Activated CD8-positive, alpha-beta memory T cell treated with anti-CD3 and anti-CD28 coated beads for 4 hours (primary cell): ENCODE results near the gene LTBP2.
"Not testable (repeated sequence)": the region's sequence is repeated elsewhere in the genome, so short reads cannot be mapped to it uniquely, and the experiment has no call there.

Source experiments
- DNase-seq, 2 donors: peaks; one replicate each; pipeline ENCODE4 v3.0.0-alpha.2; 2020; ENCODE audit warnings: low read depth in 2 of 2

Gene LTBP2

DNA sequence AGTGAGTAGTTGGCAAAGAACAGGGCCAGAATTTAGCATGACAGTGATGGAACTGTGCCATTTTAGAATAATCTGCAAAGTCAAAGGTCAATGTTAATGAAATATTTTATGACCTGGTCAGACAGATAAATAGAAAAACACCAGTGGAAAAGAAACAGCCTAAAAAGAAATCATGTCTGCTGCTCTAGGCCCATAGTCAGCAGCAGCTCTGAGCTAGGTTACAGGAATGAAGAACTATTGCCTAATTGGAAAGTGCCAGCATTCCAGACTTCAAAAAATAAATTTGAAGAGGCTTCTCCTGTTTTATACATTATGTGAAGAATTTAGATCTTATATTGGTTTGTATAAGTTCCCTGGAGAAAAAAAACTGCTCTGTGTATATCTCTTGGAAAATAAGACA lies 128.7 kb downstream of the LTBP2 start:
- no peak for DNase-seq

DNA sequence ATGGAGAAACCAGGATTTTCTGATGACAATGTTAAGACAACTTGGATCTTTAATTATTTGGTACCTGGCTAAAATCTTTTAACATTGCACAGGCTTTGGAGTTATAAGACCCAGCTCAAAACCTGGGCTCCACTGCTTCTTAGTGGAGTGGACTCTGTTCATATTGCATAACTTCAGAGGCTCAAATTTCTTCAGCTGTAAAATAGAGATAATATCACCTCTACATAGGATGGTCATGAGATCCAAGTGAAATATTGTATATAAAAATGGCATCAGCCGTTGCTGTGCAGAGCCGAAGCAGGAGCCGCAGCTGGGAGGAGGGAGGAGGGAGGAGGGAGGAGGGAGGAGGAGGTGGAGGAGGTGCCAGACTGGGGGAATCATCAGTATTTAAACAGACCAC lies 129.5 kb downstream of the LTBP2 start:
- DNase-seq, result no peak

DNA sequence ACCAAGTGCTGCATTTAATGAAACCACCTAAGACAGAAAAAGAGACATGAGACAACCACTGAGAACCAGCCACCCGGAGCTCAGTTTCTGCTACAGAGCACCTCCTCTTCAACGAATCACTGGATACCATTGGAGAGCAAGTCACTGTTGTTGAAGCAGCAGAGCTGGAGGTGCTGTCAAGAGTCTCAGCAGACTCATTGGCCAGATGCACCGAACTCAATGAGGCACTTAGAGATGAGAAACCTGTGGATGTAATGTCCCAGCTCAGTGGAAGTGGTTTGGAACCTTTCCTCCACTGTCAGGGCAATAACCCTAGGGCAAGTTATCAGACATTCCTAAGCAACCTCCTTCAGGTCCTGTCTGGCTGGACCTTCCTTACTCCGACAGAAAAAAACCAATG lies 132.0 kb downstream of the LTBP2 start:
- DNase-seq, result no peak

DNA sequence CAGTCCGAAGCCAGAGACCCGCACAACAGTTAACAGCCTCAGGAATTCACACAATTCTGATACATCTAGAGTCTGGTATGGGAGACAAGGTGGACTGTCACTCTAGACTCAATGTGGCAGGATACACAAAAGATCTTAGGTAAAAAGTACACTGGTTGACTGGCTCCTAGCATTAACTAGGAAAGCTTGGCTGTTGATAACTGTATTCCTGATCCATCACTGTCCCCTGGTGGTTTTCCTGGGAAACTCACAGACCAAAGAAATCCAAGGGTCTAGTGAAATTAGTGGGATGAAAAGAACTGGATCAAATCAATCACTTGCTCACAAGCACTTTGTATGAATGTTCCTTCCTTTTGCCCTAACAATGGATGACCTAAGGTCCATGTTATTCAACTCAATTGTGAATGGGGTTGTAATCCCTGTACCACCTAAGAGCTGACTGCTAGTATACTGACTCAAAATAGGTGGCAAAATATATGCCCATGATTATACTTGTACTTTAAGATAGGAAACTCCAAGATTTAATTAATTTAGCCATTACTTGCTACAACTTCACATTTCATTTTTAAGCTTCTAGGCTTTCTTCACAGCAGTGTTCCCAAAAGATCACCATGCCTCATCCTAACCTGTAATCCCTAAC lies 132.9 kb downstream of the LTBP2 start:
- DNase-seq, result no peak

DNA sequence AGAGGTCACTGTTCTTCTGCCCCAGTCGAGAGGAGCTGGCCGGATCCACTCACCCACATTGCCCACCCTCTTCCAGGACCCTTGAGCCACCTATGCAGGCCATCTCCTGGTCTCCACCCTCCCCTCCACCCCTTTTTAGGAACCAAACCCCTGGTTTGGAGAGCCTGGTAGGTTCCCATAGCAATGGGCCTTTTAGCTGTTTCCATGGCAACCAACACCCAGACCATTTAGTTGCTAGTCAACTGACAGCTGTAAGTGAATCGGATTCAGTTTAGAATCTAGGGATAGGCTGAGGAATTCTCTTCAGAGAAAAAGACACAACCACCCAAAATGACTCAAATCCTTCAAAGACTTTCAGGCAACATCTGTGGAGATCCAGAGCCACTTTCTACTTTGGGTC lies 135.4 kb downstream of the LTBP2 start:
- DNase-seq, result no peak

DNA sequence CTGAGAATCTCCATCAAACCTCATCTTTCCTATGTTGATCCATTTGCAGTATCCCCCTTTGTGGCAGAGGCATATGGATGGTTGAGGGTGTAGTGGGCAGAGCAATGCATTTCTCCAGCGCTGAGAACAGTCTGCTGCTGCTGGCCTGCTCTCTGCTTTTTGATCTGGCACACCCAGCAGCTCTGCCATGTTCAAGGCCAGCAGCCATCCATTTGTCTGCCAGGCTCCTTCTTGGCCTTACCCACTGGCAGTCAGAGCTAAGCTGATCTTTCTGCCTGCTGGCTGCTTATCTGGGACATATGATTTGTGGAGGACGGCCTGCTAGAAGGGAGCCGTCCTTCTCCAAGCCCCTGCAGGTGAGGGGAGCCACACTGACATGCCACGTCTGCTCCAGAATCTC lies 135.9 kb downstream of the LTBP2 start:
- no peak for DNase-seq

DNA sequence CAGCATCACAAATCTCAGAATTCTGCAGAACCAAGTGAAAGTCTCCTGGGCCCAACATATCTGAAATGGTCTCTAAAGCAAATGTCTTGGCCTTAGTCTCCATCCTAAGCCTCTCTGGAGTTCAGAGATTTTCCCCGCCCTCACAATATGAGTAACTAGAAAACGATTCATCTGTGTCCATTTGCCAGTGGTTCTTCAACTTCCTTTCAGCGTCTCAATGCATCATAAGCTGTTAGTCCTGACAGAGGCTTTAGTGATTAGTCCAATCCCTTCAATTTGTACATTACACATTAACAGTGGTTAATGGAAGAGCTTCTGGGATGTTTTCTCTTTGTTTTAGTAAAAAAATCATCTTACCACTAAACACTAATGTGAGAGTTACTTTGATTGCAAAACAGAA lies 136.4 kb downstream of the LTBP2 start:
- no peak for DNase-seq

DNA sequence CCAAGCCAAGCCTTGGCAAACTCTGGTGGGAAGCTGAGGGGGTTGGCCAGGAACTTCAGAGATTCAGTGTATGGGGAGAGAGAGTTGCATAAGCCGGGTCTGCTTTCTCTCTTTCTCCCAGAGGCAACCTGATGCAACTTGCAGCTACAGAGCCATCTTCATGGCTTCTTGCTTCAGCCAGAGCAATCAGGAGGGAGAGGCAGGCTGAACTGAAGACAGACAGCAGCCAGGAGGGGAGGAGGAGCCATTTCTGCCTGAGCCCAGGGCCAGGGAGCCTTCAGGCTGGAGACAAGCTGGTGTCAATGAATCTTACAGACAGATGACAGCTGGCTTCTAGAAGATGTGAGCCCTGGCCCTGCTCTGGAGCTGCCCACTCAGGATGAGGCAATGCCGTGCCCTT lies 137.7 kb downstream of the LTBP2 start:
- no peak for DNase-seq

DNA sequence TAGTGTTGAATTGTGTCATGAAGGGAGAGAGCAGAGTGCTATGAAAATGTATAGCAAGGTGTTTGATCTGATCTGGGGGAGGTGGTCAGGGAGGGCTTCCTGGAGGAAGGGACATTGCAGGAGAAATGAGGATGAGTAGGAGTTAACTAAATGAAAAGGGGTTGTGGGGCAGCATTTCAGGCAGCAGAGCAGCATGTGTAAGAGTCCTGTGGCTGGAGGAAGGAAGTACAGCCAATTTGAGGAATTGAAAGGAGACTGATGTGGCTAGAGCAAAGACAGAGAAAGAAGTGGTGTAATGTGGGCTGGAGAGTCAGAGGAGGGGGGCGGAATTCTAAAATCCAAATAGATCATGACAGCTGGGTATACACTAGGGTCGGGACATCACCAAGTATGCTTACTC lies 139.4 kb downstream of the LTBP2 start:
- no peak for DNase-seq

DNA sequence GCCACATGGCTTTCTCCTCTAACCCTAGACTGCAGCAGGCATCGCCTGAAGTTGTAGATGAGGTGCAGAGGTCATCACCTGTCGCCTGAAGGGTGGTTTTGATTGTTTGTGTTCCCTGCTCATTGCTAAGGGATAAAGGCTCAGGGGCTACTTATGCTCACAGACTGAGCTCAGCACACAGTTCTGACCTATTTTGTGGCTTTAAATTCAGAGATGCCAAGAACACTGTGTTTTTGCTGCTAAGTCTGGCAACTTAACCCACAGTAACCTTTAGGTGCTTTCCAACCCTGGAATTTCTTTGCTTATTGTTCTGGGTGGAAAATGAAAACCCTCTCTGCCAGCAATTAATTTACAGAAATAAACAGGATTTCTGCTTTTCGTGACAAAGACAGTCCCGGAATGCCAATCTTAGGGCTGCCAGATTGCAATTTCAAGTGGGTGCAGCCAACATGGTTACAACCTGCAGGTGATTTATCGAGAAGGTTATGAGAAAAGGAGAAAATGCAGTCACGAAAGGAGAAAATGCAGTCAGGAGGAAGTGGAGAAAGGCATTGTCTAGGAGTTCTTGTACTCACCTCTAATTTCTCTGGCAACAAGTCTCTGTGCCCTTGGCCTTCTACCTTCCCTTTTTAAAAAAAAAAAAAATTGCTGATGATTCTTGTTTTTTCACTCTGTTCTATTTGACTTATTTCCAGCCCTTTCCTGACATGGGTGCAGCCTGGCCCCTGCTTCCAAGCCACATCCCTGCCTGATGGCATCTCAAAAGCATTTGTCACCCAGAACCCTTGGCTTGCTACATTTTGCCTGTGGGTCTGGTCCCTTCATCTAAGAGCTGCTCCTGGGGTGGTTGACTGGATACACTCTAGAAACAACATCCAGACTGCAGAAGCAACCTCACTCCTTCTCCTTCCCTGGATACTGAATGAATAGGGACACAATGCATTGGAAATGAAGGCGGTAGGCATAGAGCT lies 142.2 kb downstream of the LTBP2 start:
- DNase-seq, result no peak

DNA sequence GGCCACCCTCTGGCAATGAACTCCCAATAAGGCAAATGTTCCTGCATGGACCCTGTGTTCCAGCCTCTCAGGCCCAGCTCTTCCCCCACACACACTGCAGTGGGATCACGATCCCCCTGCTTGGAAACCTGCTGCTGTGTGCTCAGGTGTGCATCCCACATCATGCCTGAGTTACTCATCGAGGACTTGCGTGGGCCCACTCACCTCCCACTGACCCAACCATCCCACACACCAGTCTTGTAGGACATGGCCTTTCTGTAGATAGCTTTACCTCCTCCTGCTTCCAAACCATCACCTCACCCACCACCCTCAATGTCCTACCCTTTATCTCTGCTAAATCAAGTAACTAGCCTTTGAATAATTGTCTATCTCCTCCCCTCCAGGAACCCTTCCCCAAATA lies 143.5 kb downstream of the LTBP2 start:
- DNase-seq, result no peak

DNA sequence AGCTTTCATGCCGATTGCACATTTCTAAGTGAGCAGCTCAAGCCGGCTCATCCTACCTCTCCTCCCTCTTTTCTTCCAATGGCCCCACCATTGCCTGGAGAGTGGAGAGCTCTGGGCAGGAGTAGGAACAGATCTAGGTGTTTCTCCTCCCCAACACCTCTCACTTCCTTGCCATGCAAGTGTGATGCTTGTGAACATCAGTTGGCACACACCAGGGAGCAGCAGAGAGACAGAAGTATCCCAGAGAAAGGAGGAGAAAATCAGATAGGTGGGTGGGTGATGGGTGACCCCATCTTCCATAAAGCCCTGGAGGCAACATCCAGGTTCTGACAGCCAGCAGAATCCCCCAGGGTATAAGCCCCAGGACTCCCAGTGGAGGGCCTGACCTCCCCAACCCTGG lies 146.7 kb downstream of the LTBP2 start:
- no peak for DNase-seq

DNA sequence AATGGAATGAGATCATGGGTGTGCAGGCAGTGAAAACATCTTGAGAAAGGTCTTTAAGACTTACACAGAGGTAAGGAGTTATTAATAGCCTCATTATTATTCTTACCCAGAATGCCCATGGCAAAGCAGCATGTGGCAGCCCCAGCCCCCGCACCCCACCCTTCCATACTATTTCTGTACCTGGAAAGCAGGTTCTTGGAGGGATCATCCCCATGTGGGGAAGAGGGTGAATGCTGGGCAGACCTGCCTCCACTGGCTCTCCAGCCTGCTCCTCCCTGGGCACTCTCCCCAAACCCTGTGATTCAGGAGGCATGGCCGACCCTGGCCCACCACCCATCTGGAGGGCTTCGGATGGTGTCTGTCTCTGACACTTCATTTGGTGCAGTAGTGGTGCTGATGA lies 147.3 kb downstream of the LTBP2 start:
- no peak for DNase-seq

DNA sequence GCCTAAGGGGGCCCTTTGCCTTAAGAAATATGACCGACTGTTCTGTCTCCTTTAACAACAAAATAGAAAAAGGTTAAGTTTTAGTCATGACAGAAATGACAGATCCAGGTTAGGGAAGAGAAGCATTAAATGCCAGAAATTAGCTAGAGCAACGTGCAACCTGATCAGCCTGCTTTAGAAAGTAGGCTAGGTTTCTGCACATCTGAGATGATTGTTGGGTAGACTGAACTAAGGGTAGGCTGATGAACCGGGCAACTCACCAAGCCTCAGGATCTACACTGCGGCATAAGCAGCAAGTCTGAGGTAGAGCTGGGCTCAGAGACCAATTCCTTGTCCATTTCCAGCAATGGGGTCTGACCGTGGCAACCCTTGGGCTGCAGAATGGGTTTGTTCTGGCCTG lies 148.3 kb downstream of the LTBP2 start:
- DNase-seq, result no peak

DNA sequence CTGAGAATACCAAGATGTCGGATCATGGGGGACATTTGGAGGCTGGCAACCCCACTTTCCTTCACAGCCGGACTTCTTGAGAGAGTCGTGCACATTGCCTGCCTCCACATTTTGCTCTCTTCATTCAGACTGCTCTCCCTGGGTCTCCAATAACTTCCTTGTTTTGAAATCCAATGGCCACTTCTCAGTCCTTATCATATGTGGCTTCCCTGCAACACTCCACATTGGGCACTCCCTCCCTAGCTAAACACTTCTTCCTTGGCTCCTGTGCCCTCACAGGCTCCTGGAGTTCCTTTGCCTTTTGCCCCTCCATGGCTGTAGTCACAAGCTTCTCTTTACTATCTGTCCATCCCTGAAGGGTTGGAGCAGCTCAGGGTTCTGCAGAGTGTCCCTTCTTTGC lies 149.0 kb downstream of the LTBP2 start:
- DNase-seq, result no peak

DNA sequence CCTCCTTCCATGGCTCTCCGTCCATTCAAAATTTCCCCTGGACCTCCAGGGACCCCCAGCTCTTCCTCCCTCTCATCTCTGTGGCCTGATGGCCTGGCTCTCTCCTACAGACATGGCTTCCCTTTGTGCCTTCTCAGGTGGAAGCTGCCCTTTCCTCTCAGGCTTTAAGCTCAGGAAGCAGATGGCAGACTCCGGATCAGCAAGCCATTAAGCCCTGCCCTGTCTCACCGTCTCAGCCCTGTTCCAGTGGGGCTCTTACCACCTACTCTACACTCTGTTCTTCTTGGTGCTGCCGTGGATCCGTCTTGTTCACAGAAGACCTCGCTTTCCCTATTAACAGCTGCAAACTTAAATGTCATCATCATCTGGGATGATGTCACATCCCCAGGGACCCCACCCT lies 152.1 kb downstream of the LTBP2 start:
- no peak for DNase-seq

DNA sequence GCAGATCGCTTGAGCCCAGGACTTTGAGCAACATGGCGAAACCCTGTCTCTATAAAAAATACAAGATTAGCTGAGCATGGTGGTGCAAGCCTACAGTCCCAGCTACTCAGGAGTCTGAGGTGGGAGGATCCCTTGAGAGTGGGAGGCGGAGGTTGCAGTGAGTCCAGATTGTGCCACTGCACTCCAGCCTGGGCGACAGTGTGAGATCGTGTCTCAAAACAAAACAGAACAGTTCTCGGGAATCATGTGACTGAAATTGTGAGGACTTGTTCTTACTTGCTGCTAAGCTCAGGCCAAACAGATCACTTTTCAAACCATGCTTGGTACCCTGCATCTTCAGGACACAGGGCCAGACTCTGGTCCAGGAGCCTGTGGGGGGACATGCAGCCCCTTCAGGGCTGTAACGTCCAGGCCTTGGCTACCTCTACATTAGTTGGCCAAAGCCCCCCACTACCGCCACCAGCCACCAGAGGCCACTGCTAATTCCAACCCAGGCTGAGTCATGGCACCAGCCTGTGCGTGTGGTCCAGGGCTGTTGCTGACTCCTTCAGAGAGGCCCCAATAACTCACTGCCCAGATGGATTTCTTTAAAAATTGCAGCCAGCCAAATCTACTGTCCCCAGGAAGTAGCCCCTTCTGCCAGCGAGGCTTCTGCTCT lies 152.6 kb downstream of the LTBP2 start:
- DNase-seq, result peak in 1 of 2 donors; percentile 1

DNA sequence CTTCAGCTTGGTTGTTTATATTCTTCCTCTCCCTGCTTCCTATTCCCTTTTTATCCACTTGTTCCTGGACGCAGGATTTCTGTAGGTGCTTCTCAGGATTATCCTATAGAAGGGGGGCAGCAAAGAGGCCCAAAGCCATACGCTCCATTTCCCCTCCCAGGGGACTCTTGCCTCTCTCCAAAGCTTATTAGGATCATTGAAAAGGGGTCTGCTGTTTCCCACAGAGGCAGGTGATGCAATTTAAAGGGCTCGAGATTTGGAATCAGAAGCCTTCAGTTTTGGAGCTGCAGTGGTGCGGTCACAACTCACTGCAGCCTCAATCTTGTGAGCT lies 154.5 kb downstream of the LTBP2 start:
- no peak for DNase-seq

DNA sequence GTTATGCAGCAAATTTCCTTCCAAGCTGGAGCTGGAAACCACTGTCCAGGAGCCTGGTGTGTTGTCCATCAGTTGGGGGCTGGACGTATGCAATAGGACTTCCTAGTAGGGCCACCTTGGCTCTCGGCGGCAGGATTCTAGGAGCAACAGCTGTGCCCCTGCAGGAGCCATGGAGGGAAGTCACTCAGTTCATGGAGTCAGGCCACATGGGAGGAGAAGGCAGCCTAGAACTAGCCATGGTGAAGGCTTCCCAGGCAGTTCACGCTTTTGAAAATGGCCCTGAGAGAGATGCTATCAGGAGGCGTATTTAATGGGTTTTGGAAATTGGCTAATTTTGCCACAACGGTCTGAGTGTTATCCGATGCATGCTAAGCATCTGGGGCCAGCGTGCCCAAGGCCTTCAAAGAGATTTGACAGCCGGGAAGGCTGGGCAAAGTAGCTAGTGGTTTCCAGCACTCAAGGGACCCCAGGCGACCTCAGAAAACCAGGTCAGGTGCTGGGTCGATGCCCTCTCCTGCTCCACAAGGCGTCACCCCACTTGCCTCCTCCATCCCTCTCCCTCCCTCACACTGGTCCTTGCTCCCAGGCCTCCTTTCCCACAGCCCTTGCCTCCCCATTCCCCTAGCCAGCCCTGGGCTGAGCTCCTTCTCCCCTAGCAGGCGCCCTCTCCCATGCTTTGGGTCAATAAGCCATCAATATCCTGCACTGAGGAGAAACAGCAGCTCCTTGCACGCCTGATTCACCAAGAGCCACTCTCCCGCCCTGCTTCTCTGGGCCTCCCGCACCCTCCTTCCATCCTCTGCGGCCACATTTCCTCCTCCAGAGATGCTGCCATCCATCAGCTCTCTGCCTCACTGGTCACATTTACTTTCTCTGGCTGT lies 155.1 kb downstream of the LTBP2 start:
- DNase-seq, result no peak

DNA sequence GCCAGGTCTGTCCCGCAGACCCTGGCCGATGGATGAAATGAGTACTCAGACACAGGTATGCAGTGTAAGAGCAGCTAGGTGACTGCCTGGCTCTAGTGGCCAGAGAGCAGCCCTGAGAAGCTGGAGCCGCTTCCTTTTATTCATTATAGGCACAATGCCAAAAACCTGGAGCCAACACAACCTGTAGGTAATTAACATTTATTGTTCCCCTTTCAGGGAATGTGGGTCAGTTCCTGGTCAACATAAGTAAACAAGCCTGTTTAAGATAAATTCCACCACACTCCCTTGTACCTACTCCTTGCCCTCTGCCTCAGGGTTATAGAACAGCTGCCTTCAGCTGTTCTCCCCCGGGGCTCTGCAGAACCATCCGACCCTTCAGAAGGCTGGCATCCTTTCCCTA lies 157.6 kb downstream of the LTBP2 start:
- not testable (repeated sequence) for DNase-seq
